ENCODE results near the gene ANKRD28.

DNA sequence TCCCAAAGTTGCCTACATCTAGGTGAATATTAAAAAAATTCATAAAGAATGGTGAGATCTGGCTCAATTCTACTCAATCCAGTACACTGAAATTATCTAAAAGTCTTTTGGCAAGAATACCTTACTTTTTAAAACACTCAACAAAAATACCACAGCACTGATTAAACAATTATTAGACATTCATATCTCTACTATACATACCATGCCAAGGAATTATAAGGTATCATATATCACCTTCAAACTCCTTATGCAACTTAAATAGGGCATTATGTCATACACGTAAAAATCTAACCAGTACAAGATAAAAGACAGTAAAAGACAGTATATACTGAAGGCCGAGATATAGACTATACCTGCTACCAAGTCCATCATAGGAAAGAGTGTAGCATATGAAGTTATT, 6.1 kb upstream of the ANKRD28 start:
- no peak for TF ChIP-seq SUZ12 (IDR thresholded peaks at IDR 0.05)
- no peak for TF ChIP-seq ZNF384 (IDR thresholded peaks at IDR 0.05)
- no peak for TF ChIP-seq LEF1 (IDR thresholded peaks at IDR 0.05; ENCODE audit: borderline replicate concordance)
- TF ChIP-seq FOXM1 (IDR thresholded peaks at IDR 0.05; ENCODE audit: borderline replicate concordance) = no peak

All from HEK293T (cell line).